NCI-H2196 treated with DMSO at 0.1 percent for 48 hours (cell line): Measurements from ENCODE around the gene BAK1.
"Not testable (repeated sequence)": the region's sequence is repeated elsewhere in the genome, so short reads cannot be mapped to it uniquely, and the experiment has no call there.

ENCODE experiments used
- DNase-seq: peaks from one replicate; lab custom pipeline; 2025; ENCODE audit not compliant: unreplicated experiment; lab: John Stamatoyannopoulos, UW

BAK1 gene

DNA sequence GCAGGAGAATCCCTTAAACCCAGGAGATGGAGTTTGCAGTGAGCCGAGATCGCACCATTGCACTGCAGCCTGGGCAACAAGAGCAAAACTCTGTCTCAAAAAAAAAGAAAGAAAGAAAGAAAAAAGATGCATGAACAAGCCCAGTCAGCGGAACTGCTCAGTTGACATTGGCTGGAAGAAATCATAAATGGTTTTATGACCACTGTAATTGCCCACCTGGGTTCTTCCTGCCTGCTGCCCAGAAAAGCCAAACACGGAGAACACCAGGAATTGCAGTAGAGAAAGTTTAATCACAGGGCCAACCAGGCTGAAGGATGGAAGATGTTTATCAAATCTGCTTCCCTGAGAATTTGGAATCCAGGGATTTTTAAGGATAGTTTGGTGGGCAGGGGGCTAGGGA lies 22.7 kb downstream of the BAK1 start:
- DNase-seq, result no peak

DNA sequence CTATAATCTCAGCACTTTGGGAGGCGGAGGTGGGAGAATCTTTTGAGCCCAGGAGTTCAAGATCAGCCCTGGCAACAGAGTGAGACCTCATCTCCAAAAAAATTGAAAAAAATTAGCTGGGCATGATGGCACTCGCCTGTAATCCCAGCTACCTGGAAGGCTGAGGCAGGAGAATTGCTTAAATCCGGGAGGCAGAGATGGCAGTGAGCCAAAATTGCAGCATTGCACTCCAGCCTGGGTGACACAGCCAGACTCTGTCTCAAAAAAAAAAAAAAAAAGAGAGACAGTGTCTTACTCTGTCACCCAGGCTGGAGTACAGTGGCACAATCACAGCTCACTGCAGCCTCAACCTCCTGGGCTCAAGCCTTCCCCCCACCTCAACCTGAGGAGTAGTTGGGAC lies 27.2 kb downstream of the BAK1 start:
- DNase-seq, result not testable (repeated sequence)

DNA sequence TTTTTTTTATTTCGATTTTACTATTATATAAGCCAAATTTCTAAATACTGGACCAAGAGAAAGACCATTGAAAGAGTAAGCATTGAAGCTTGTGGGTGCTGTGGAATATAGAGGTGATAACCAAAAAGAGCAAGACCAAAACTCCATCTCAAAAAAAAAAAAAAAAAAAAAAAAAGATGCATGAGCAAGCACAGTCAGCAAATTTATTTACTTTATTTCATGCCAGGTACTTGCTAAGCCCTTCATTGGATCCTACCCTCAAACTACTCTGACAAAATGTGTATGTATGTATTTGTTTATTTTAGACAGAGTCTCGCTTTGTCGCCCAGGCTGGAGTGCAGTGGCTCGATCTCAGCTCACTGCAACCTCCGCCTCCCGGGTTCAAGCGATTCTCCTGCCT lies 27.8 kb downstream of the BAK1 start:
- no peak for DNase-seq

DNA sequence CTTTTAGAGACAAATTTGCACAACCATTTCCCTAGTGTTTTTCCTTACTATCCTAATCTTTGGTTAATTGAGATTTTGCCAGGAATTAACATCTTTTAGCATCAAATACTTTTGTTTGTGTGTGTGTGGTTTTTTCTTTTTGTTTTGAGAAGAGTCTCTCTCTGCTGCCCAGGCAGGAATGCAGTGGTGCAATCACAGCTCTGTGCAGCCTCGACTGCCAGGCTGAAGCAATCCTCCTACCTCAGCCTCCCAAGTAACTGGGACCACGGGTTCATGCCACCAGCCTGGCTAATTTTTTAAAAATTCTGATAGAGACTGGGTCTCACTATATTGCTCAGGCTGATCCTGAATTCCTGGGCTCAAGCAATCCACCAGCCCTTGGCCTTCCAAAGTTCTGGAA lies 28.5 kb downstream of the BAK1 start:
- no peak for DNase-seq

DNA sequence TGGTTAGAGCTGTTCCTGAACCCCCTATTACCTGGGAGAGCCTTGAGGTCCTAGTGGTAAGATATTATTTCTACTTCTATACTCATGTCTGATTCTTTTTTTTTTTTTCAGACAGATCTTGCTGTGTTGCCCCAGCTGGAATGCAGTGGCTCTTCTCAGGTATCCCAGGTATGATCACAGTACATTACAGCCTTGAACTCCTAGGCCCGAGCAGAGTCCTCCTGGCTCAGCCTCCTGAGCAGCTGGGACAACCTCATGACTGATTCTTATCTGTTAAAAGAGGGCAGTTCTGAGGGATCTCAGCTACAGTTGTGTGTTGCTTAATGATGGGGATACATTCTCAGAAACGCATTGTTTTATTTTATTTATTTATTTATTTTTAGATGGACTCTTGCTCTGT lies 30.2 kb downstream of the BAK1 start:
- DNase-seq, result no peak

DNA sequence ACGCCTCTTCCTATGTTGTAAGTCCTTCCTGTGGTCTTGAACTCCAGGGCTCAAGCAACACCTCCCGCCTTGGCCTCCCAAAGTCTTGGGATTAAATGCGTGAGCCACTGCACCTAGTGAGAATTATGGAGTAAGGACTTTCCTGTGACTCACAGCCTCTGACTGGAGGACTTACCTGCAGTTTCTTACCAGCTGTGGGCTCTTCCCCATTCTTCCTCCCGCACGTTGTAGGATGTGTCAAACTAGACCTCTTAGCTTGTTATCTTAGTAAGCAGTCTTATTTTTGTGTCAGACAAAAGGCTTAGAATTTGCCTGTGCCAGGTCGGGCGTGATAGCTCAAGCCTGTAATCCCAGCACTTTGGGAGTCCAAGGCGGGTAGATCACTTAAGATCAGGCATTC lies 30.9 kb downstream of the BAK1 start:
- no peak for DNase-seq

DNA sequence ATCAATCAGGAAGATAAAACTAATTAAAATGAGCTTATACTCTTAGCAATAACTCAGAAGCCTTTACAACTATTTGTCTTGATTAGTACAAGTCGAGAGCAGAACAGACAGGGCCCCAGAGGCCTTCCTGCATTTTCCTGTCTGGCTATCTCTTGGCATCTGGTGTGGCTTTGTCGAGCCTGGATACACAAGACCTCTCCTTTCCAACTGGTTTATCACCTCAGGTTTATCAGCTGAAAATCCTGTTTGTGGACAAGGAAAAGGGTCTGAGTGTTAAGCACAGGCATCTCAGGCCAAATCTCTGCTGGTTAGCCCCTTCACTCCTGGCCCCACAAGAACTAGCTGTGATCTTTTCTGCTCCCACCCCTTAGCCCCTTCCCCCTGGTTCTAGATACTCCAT lies 32.6 kb downstream of the BAK1 start:
- DNase-seq, result no peak

DNA sequence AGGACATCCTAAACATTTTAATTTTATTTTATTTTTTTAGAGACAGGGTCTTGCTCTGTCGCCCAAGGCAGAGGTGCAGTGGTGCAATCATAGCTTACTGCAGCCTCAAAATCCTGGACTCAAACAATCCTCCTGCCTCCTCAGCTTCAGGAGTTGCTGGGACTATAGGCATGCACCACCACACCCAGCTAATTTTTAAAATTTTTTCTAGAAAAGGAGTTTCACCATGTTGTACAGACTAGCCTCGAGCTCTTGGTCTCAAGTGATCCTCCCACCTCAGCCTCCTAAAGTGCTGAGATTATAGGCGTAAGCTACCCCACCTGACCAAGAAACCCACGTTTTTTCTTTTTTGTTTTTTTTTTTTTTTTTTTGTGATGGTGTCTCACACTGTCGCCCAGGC lies 33.3 kb downstream of the BAK1 start:
- no peak for DNase-seq

DNA sequence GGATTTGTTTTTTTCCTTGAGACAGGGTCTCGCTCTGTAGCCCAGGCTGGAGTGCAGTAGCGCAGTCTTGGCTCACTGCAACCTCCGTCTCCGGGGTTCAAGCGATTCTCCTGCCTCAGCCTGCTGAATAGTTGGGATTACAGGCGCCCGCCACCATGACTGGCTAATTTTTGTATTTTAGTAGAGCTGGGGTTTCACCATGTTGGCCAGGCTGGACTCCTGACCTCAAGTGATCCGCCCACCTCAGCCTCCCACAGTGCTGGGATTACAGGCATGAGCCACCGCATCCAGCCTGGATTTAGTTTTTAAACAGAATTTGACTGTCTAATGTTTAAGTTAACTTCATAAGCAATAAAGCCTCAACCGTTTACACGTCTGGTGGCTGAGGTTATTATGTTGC lies 34.8 kb downstream of the BAK1 start:
- DNase-seq, result not testable (repeated sequence)

DNA sequence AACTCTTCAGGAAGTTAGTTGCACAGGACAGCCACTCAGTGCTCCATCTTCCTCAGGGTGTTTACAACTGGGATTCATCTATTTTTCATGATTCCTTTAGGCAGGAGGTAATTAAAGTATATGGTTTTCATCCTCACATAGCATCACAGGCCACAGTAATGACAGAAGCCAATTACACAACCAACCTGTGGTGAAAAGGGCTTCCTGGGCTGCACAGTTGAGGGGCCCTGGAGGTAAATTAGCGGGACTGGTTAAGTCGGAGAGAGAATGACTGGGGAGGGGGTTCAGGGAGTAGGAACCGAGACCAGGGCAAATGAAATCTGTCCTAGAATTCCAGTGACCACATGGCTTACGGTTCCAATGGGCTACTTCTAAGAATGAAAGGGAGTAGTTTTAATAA lies 37.0 kb downstream of the BAK1 start:
- DNase-seq, result no peak

DNA sequence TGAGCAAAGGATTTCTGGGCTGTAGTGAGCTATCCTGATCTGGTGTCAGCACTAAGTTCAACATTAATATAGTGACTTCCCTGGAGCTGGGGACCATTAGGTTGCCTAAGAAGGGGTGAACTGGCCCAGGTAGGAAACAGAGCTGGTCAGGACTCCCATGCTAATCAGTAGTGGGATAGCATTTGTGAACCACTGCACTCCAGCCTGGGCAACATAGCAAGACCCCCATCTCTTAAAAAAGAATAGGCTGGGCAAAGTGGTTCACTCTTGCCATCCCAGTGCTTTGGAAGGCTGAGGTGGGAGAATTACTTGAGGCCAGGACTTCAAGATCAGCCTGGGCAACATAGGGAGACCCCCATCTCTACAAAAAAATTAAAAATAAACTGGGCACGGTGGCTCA lies 39.3 kb downstream of the BAK1 start:
- DNase-seq, result no peak

DNA sequence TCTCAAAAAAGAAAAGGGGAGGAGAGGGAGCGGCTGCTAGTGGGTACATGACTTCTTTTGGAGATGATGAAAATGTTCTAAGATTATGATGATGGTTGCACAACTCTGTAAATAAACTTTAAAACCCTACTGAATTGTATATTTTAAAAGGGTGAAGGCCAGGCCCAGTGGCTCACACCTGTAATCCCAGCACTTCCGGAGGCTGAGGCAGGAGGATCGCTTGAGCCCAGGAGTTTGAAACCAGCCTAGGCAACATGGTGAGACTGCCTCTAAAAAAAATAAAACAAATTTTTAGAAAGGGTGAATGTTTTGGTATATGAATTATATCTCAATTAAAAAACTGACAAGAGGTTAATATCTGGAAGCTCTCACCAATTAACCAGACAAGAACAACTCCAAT lies 45.4 kb downstream of the BAK1 start:
- DNase-seq, result no peak

DNA sequence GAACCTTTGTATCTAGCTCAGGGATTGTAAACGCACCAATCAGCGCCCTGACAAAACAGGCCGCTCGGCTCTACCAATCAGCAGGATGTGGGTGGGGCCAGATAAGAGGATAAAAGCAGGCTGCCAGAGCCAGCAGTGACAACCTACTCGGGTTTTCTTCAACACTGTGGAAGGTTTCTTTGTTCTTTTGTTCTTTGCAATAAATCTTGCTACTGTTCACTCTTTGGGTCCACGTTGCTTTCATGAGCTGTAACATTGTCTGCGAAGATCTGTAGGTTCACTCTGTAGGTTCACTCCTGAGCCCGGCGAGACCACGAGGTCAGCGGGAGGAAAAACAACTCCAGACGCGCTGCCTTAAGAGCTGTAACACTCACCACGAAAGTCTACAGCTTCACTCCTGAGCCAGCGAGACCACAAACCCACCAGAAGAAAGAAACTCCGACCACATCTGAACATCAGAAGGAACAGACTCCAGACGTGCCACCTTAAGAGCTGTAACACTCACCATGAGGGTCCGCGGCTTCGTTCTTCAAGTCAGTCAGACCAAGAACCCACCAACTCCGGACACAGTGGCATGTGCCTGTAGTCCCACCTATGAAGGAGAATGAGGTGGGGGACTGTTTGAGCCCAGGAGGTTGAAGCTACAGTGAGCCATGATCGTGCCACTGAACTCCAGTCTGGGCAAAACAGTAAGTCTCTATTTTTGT lies 46.8 kb downstream of the BAK1 start:
- not testable (repeated sequence) for DNase-seq

DNA sequence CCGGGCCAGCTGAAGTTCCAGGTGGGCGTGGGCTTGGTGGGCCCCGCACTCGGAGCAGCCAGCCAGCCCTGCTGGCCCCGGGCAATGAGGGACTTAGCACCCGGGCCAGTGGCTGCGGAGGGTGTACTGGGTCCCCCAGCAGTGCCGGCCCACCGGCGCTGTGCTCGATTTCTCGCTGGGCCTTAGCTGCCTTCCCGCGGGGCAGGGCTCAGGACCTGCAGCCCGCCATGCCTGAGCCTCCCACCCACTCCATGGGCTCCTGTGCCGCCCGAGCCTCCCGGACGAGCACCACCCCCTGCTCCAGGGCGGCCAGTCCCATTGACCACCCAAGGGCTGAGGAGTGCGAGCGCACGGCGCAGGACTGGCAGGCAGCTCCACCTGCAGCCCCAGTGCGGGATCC lies 47.6 kb downstream of the BAK1 start:
- not testable (repeated sequence) for DNase-seq

DNA sequence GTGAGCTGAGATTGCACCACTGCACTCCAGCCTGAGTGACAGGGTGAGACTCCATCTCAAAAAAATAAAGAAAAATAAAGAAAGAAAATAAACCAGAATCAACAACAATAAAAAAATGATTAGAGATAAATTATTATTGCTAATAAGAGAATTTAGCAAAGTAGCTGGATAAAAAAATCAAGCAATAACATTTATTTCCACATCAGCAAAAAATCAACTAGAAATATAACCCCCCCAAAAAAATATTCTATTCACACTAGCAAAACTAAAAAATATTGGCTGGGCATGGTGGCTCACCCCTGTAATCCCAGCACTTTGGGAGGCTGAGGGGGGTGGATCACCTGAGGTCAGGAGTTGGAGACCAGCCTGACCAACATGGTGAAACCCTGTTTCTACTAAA lies 49.5 kb downstream of the BAK1 start:
- not testable (repeated sequence) for DNase-seq
